Right atrium auricular region (tissue), 2 donors: ENCODE data around the gene FHDC1. TPM values are rescaled to one million over a fixed set of nuclear protein-coding genes. Genes with fewer than 3 reads are reported as not detected.

Experiments used
- DNase-seq: peaks from one replicate; pipeline ENCODE4 v3.0.0-alpha.2; 2019; ENCODE audit warnings: low spot score
- H3K27ac ChIP-seq, 2 donors: fragments of 200-600 bp; sonication (generic); 1 replicate in 1 of 2; 2 replicates in 1 of 2; pipeline ENCODE4 v1.5.1; 2016 to 2019
- H3K27me3 ChIP-seq, 2 donors: fragments of 200-600 bp; sonication (generic); one replicate each; pipeline versions ENCODE4 v1.5.1 to v1.6.0; 2017 to 2019
- H3K36me3 ChIP-seq: fragments of 200-600 bp; sonication (generic); one replicate; pipeline ENCODE4 v1.5.1; 2016
- H3K4me1 ChIP-seq, 2 donors: fragments of 200-600 bp; sonication (generic); one replicate each; pipeline versions ENCODE4 v1.5.1 to v1.6.0; 2017 to 2019
- H3K4me3 ChIP-seq, 2 donors: fragments of 200-600 bp; sonication (generic); 1 replicate in 1 of 2; 2 replicates in 1 of 2; pipeline ENCODE4 v1.5.1; 2017 to 2019; ENCODE audit warnings: mild to moderate bottlenecking in 1 of 2, moderate library complexity in 1 of 2
- H3K9me3 ChIP-seq, 2 donors: fragments of 200-600 bp; sonication (generic); one replicate each; pipeline ENCODE4 v1.5.1; 2019
- CTCF ChIP-seq, 2 donors: fragments of 200-600 bp; sonication (generic); IDR thresholded peaks; one replicate each; pipeline ENCODE4 v1.5.1; 2019; ENCODE audit warnings: antibody characterized with exemption in 2 of 2
- total RNA-seq, 2 donors: library from RNA; depleted of rRNA; stranded (reverse); fragments of >200 nt; gene quantifications; one replicate each; pipeline ENCODE4 v1.1.0, GENCODE V29; 2016

The FHDC1 gene
- total RNA-seq, 2 donors from 2014 or later: 0.33 to 0.90 TPM

- H3K9me3 ChIP-seq: no peaks in the 10 kb centered on the region
- no peak for DNase-seq
- H3K27me3 ChIP-seq: no peaks in the 10 kb centered on the region
- no peak overlapping the region for H3K27ac ChIP-seq
- TF ChIP-seq CTCF (IDR thresholded peaks at IDR 0.05): no peak
- no peaks in the 10 kb centered on the region for H3K4me1 ChIP-seq
- H3K4me3 ChIP-seq: no peak overlapping the region
- no peaks in the 10 kb centered on the region for H3K36me3 ChIP-seq
Observed at GRCh38 chr4:152926959-152927358, 9.2 kb upstream of the FHDC1 start.

- Histone ChIP-seq H3K4me1 (no peaks in the 10 kb centered on the region), H3K36me3 (no peaks in the 10 kb centered on the region), H3K4me3 (no peak overlapping the region), H3K27ac (no peak overlapping the region), H3K27me3 (no peaks in the 10 kb centered on the region), H3K9me3 (no peaks in the 10 kb centered on the region)
- TF ChIP-seq CTCF (IDR thresholded peaks at IDR 0.05): no peak
- no peak for DNase-seq
Observed at GRCh38 chr4:152927737-152928136, 8.4 kb upstream of the FHDC1 start.

- Histone ChIP-seq H3K27ac (no peak overlapping the region), H3K27me3 (no peaks in the 10 kb centered on the region), H3K4me3 (no peak overlapping the region), H3K9me3 (no peaks in the 10 kb centered on the region), H3K4me1 (no peaks in the 10 kb centered on the region), H3K36me3 (no peaks in the 10 kb centered on the region)
- no peak for DNase-seq
- TF ChIP-seq CTCF (IDR thresholded peaks at IDR 0.05): no peak
Observed at GRCh38 chr4:152928286-152928685, 7.8 kb upstream of the FHDC1 start.

GRCh38 chr4:152929888-152930287 is 6.2 kb upstream of the FHDC1 start:
- Histone ChIP-seq H3K4me3 (no peak overlapping the region), H3K9me3 (no peaks in the 10 kb centered on the region), H3K36me3 (no peaks in the 10 kb centered on the region), H3K27ac (no peak overlapping the region), H3K27me3 (no peaks in the 10 kb centered on the region), H3K4me1 (no peaks in the 10 kb centered on the region)
- TF ChIP-seq CTCF (IDR thresholded peaks at IDR 0.05): no peak
- DNase-seq: no peak

GRCh38 chr4:152935143-152935542 is 980 bp upstream of the FHDC1 start:
- Histone ChIP-seq H3K27me3 (peaks cover 0 to 7% of the 10 kb centered on the region in 2 donors), H3K4me3 (no peak overlapping the region), H3K4me1 (peaks cover 0 to 28% of the 10 kb centered on the region in 2 donors)

More at GRCh38 chr4:152935143-152935542, 980 bp upstream of the FHDC1 start:
- DNase-seq: no peak
- no peak for TF ChIP-seq CTCF (IDR thresholded peaks at IDR 0.05)
- no peaks in the 10 kb centered on the region for H3K9me3 ChIP-seq
- H3K27ac ChIP-seq: no peak overlapping the region
- no peaks in the 10 kb centered on the region for H3K36me3 ChIP-seq
